GM12864 (cell line): ENCODE data around the gene AMER2.

Source experiments
- DNase-seq: peaks from one replicate; pipeline ENCODE4 v3.0.0-alpha.2; 2011; ENCODE audit warnings: low read depth
- H3K4me3 ChIP-seq: 2 replicates; pipeline ENCODE4 v1.5.1; 2011; ENCODE audit warnings: mild to moderate bottlenecking, low read depth, low read length, control low read depth
- TF ChIP-seq, protein P1 (sequence below): IDR thresholded peaks from 2 replicates; pipeline ENCODE4 v1.5.1; 2011; ENCODE audit warnings: low read depth, mild to moderate bottlenecking, moderate library complexity, low read length, control low read depth, inconsistent platforms; ENCODE audit errors: missing control alignments

Gene AMER2

DNA sequence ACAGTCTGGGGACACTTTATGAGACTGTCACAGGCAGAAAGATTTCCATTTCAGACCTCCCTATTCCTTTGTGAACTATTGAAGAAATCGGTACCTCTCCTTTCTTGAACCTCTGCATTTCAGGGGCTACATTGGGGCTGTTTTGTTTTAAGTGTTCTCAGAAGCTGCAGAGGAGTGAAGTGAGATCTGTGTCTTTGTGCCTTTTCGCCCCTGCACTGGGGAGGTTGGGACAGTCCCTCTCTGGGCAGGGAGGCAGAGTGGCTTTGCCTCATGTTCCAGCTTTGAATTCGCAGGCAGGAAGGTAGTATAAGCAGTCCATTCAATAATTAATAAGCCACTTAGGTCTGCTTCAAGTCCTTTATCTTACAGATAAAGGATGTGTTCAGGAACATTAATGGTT lies 9.5 kb upstream of the AMER2 start:
- peak overlapping the region; percentile 20; the same call in 1 of the 2 replicates for H3K4me3 ChIP-seq
- no peak for DNase-seq
- TF ChIP-seq, protein P1, sequence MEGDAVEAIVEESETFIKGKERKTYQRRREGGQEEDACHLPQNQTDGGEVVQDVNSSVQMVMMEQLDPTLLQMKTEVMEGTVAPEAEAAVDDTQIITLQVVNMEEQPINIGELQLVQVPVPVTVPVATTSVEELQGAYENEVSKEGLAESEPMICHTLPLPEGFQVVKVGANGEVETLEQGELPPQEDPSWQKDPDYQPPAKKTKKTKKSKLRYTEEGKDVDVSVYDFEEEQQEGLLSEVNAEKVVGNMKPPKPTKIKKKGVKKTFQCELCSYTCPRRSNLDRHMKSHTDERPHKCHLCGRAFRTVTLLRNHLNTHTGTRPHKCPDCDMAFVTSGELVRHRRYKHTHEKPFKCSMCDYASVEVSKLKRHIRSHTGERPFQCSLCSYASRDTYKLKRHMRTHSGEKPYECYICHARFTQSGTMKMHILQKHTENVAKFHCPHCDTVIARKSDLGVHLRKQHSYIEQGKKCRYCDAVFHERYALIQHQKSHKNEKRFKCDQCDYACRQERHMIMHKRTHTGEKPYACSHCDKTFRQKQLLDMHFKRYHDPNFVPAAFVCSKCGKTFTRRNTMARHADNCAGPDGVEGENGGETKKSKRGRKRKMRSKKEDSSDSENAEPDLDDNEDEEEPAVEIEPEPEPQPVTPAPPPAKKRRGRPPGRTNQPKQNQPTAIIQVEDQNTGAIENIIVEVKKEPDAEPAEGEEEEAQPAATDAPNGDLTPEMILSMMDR, result no peak

GRCh38 chr13:25180775-25181537 lies 8.9 kb upstream of the AMER2 start:
- H3K4me3 ChIP-seq, result no peak overlapping the region; the same call in 1 of the 2 replicates
- TF ChIP-seq, protein P1, result no peak
- DNase-seq, result peak; percentile 64

- TF ChIP-seq, protein P1, result no peak
- no peak overlapping the region; the same call in 1 of the 2 replicates for H3K4me3 ChIP-seq
- no peak for DNase-seq
Observed at GRCh38 chr13:25179832-25180774, 8.0 kb upstream of the AMER2 start.

DNA sequence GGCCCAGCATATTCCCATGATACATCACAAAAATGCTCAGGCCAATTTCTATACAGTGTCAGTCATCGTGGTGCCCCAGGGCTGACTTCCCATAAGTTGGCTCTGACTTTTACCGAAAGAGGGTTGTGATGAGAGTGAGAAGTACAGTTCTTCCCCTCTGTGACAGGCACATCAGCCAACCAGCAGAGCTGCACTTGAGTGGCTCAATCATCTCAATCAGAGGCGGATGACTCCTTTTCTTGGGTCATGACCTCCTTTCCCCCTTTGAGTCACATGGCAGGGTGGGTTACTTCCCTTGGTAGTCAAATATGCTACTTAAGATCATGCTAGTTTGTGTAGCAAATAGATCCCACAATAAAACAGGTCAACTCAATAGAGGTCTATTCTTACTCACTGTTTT lies 6.9 kb upstream of the AMER2 start:
- TF ChIP-seq, protein P1, result no peak
- no peak overlapping the region for H3K4me3 ChIP-seq
- peak; percentile 57 for DNase-seq

DNA sequence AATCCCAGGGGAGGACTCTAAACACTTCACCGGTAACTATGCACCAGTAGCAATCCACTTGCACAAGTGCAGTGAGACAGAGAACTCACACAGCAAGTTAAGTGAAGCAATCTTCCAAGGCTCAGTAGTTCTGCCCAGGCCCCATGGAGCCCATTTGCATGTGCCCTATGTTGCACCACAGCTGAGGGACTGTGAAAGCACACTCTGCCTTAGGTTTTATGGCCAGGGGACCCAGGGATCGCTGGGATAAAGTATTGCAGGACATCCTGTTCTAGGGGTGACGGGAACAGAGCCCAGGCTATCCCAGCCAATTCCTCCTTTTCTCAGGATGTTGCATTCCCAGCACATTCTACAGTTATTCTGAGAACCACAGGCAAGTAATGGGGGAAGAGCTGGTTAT lies 6.0 kb upstream of the AMER2 start:
- DNase-seq, result no peak
- no peak overlapping the region for H3K4me3 ChIP-seq
- TF ChIP-seq, protein P1, result no peak

- TF ChIP-seq, protein P1, result no peak
- H3K4me3 ChIP-seq, result no peak overlapping the region
- DNase-seq, result no peak
Observed at GRCh38 chr13:25177636-25178035, 5.5 kb upstream of the AMER2 start.
